Epithelial cell of esophagus (primary cell): Measurements from ENCODE around the gene AGO1.
"Not testable (repeated sequence)": the region's sequence is repeated elsewhere in the genome, so short reads cannot be mapped to it uniquely, and the experiment has no call there.

ENCODE experiments used
- DNase-seq: peaks from one replicate; pipeline ENCODE4 v3.0.0; 2010; ENCODE audit warnings: low read depth
- H3K4me3 ChIP-seq: 2 replicates; pipeline ENCODE4 v1.5.1; 2011; ENCODE audit warnings: mild to moderate bottlenecking, low read length, control low read depth
- CTCF ChIP-seq: IDR thresholded peaks from 2 replicates; pipeline ENCODE4 v1.5.1; 2011; ENCODE audit warnings: low read depth, mild to moderate bottlenecking, low read length, control low read depth, inconsistent platforms; ENCODE audit not compliant: insufficient read depth; ENCODE audit errors: missing control alignments

Gene AGO1

GRCh38 chr1:35856964-35857363, 26.0 kb upstream of the AGO1 start:
- no peak for DNase-seq
- no peak overlapping the region for H3K4me3 ChIP-seq
- TF ChIP-seq CTCF: no peak

GRCh38 chr1:35857830-35858229, 25.2 kb upstream of the AGO1 start:
- H3K4me3 ChIP-seq: no peak overlapping the region
- DNase-seq: peak; percentile 32
- TF ChIP-seq CTCF: peak; percentile 19

- TF ChIP-seq CTCF: no peak
- no peak overlapping the region for H3K4me3 ChIP-seq
- no peak for DNase-seq
Observed at GRCh38 chr1:35860696-35861095, 22.3 kb upstream of the AGO1 start.

- no peak for TF ChIP-seq CTCF
- no peak for DNase-seq
- H3K4me3 ChIP-seq: no peak overlapping the region
Observed at GRCh38 chr1:35863136-35863535, 19.9 kb upstream of the AGO1 start.

GRCh38 chr1:35863881-35864625, 19.0 kb upstream of the AGO1 start:
- no peak for DNase-seq
- TF ChIP-seq CTCF: no peak
- H3K4me3 ChIP-seq: no peak overlapping the region

- TF ChIP-seq CTCF: no peak
- no peak for DNase-seq
- H3K4me3 ChIP-seq: no peak overlapping the region
Observed at GRCh38 chr1:35864813-35865212, 18.2 kb upstream of the AGO1 start.

- DNase-seq: no peak
- no peak for TF ChIP-seq CTCF
- H3K4me3 ChIP-seq: no peak overlapping the region
Observed at GRCh38 chr1:35866991-35867390, 16.0 kb upstream of the AGO1 start.

GRCh38 chr1:35869245-35869950, 13.6 kb upstream of the AGO1 start:
- not testable (repeated sequence) for DNase-seq, H3K4me3 ChIP-seq
